HG03135 (cell line): ENCODE measurements around the gene PLEKHD1.

Experiments
- ATAC-seq: cut with Tn5 transposase; IDR thresholded peaks from one replicate; pipeline ENCODE4 v1.9.1; 2021; ENCODE audit warnings: mild to moderate bottlenecking, moderate library complexity; ENCODE audit not compliant: unreplicated experiment

Gene PLEKHD1

DNA sequence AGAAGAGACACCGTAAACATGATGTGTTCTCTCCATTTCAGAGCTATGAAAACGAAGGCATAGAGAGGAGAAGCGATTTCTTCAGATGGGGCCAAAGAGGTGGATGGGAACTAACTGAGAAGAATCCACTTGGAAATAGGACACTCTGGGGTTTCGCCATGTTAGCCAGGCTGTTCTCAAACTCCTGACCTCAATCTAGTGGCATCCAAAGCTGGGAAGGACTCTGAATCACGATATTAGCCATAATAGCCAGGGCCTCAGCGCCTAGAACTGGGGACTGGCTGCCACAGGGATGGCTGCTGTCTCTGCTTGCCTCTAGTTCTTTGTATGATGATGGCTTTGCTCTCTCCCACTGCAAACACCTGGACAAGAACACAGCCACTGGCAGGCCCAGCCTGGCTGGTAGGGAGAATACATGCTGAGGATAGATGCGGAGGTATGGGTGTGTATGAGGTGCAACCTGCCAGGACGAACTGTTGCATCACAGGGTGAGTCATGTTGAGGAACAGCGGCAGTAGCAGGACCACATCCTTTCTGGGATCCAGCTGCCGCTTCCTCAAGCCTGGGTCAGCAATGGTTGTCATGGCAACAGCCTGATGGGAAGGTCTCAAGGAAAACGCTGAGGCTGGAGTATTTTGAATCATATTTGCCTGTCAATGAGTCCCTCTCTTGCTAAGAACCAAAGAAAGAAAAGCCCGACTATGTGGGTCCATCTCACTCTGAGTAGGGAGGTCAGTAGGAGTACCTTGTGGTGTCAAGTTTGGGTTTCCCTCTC is 59.0 kb downstream of the PLEKHD1 start:
- no peak for ATAC-seq

DNA sequence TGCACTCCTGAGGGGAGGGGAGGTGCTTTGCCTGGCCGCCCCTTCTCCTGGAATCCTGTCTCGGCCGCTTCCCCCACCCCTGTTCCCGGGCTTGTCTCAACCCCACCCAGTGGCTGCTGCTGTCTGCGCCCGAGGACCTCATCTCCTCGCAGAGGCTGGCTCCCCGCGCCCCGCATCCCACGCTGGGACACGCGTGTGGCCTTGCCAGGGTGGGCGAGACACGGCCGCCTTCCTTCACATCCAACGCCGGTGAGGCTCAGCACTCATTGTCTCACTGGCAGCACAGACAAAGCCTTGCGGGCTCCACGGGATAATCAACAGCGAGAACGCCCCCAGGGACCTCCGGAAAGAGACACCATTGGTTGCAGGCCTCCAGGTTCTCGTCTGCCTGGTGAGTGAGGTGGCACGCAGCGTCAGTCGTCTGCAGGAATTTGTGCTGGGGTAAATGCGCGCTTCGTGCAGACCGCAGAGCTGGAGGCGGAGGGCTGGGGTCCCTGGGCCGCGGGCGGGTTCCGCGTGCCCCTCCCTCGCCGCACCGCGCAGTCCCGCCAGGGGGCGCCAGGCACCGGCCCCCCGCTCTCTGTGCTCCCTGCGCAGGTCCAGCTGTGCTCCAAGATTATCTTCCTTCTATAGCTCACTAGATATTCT is 63.3 kb downstream of the PLEKHD1 start:
- ATAC-seq: no peak

DNA sequence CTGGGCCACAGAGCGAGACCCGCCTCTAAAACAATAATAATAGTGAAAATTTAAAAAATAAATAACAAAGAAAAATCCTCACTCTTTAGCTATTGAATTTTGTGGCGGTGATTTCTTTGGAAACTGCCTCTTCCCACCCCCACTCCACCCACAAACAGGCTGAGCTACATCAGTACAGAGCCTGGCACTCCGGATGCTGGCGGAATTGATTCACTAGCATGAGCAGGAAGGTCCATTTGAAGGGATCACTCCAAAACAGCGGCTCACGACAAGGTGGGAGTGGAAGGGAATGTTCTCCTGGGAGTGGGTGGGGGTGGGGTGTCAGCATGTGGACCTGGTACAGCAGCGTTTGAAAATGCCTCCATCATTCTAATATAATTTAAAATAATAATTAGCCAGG is 64.0 kb downstream of the PLEKHD1 start:
- no peak for ATAC-seq

DNA sequence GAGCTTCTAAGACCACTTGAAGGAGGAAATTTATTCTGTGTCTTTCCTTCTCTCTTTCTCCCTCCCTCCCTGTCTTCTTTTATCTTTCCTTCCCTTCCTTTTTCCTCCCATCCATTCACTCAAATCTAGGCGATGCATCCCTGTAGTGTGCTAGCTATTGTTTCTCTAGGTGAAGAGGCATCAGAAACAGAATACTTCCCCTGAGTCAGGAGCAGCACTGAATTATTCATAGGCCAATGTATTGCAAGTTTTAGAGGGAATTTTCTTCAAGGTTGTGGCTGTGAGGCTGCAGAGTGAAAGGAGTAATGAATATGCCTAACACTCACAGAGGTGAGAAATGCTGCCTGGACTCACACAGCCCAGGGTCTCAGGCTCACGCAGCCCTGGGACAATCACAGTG is 67.0 kb downstream of the PLEKHD1 start:
- ATAC-seq: no peak

DNA sequence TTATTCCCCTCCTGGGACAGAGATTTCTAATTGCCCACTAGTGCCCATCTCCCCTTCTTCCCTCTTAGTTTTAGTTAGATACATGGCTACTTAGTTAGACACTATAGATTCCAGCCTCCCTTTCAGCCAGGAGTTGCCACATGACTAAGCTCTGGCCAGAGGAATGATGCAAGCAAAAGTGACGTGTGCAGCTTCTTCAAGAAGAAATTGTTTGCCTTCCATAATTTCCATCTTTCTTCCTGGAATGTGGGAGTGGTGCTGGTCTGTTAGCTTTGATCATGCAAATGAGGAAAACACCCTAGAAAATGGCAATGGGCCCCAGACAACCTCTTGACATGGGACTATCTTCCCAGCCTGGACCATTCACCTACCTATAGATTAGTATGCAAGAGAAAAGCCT is 68.7 kb downstream of the PLEKHD1 start:
- ATAC-seq: no peak

DNA sequence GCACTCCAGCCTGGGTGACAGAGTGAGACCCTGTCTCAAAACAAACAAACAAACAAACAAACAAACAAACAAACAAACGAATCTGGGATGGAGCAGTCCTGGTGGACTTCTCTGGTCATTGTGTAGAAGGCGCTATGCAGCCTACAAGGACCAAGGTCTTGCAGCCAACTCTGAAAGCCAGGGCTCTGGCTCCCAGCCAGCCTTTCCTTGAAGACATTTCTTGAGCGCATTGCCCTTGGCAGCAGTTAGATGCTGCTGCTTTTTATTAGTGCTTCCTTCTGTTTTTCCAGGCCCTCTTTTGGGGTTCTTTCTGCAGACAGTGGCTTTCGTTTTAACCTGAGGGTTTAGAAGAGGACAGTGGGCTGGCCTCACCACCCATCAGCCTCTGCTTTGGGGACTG is 70.0 kb downstream of the PLEKHD1 start:
- no peak for ATAC-seq

DNA sequence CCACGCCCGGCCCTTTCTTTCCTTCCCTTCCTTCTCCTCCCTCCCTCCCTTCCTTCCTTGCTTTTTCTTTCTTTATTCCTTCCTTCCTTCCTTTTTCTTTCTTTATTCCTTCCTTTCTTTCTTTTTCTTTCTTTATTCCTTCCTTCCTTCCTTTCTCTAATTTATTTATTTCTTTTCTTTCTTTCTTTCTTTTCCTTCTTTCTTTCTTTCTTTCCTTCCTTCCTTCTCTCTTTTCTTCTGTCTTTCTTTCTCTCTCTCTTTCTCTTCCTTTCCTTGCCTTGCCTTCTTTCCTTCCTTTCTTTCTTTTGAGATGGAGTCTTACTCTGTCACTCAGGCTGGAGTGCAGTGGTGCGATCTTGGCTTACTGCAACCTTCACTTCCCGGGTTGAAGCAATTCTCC is 74.2 kb downstream of the PLEKHD1 start:
- ATAC-seq: no peak

DNA sequence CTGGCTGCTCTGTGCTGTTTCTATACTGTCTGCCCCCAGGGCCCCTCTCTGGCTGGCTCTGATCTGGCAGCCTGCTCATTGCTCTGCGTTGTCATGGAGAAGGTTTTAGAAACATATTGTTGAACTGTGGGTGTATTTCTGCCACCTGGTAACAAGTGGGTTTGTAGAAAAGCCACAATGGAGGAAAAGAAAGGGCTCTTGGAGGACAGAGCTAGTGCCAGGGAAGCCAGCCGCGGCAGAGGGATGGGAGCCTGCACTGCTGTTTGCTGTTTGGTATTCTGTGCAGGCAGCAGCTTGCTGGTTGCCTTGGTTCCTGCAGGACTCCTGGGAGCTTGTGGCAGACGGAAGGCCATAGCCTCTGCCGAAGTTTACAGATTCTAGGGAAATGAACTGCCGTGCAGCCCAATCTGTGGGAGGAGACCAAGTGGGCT is 75.1 kb downstream of the PLEKHD1 start:
- ATAC-seq: no peak

DNA sequence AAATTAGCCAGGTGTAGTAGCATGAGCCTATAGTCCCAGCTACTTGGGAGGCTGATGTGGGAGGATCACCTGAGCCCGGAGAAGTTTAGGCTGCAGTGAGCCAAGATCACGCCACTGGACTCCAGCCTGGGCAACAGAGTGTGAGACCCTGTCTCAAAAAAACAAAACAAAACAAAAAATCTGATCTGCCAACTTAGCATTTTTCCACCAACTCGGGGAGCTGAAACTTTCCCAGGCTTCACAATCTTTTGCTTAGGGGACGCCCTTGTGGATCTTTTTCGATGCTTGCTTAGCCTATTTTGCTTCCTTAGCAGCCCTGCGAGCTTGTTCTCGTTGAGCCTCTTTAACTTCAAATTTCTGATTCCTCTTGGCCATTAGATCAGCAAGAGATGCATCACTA is 76.3 kb downstream of the PLEKHD1 start:
- no peak for ATAC-seq

DNA sequence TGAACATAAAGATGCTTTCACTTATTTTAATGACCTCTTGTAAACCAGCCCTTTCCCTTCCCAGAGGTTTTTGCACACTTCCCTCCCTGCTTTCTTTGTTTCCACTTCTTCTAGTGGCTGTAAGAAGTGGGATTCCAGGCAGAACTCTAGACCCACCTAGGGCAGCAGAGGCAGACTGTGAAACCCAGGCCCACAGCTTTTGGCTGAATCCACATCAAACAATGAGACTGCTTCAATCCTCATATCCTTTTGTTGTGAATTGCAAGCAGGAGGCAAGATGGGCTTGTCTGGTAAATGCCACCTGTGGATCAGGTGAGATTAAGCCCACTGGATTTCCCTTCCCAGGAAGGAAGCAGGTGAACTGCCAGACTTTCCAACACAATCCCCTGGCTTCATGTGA is 77.4 kb downstream of the PLEKHD1 start:
- ATAC-seq: no peak

DNA sequence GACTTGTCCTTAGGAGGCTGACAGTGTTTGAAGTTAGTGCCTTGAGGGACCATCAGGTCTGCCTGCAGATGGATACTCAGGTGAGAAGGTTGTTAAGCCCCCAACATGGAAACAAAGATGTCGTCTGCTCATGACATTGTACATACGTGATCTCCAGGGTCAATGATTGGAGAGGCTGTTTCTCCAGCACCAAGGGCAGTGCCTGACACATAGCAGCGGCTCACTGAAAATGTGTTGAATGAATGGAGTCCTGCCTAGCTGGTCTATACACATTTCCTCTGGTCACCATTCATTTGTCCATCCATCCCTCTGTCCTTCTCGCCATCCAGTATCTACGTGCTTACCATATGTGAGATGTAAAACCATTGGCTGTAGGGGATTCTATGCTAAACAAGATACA is 83.0 kb downstream of the PLEKHD1 start:
- ATAC-seq: no peak

DNA sequence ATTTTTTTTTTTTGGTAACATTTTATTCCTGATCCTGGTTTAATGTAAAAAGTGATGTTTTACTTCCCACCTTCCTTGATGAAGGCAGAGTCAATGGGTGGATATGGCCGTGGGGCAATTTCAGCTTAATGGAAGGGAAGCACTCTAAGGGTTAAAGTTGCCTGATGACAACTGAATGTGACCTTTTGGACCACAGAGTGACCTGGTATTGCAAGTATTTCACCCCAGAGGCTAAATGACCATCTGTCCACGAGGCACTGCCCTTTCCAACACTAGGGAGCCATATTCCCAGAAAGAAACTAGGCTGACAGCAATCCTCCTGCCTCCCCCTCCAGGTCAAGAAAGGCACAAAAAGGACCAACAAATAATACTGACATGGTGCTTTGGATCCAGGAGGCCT is 85.3 kb downstream of the PLEKHD1 start:
- ATAC-seq: no peak

DNA sequence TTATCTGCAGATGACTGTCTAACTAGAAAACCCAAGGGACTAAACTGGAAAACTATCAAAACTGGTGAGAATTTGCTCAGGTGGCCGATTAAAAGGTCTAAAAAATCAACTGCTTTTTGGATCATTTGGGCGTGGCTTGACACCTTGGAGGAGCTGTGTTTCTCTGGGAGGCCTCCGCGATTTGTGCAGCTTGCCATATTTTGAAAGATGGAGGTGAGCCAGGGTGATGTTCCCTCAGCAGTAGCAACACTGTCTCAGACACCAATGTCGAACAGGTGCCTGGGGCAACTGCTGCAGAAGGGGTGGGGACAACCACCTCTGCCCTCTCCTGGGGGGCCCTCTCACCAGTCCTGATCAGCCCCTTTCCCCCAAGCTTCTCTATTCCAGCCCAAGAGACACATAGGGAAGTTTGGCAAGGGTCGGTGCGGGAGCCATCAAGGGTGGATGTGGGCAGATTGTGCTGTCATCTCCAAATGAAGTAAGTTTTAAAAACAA is 86.4 kb downstream of the PLEKHD1 start:
- no peak for ATAC-seq

DNA sequence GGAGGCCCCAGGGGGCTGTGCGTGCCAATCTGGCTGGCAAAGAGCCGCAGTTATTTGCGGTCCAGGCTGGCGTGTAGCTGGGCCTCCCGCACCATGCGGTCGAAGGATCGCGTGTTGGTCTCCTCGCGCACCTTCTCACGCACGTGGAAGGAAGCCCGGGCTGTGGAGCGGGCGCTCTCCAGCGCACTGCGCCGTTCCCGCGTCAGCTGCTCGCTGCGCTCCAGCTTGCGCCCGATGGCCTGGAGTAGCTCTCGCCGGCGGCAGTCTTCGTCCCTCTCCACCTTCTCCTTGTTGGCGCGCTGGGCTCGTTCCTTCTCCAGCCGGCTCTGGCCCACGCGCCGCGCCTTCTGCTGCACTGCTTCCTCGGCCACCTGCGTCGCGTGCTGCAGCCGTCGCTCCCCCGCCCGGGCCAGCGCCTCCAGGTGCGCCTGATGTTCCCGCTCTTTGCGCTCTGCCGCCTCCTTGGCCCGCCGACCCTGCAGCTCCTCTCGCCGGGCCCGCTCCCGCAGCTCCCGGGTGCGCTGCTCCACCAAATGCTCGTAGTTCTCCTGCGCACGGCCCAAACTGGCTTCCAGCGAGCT is 87.0 kb downstream of the PLEKHD1 start:
- ATAC-seq: no peak

DNA sequence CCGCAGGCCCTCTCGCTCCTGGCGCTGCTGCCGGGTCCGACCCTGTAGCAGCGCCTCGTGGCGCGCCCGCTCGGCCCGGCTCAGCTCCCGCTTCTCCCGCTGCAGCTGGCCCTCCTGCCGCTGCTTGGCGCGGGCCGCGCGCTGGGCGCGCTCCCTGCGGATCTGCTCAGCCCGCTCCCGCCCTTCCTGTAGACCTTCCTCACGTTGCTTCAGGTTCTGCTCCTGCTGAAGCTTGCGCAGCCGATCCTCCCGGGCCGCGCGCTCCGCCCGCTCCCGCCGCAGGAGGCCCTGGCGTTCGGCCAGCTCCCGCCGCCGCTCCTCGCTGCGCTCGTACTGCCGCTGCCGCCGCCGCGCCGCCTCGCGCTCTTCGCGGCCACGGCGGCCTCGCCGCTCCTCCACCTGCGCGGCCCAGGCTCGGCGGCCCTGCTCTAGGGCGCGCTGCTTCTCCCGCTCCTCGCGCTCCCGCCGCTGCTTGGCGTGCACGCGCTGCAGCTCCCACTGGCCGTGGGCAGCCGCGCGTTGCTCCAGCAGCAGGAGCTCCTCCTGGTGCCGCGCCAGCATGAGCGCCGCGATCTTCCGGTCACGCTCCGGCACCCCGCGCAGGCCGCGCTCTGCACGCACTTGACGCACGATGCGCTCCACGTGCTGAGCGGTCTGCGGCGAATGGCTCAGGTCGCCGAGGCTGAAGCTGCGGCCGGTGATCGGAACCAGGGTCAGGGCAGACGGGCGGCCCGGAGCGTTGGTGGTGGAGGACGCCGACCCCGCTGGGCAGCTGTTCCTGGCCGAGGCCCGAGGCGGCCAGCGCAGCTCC is 87.7 kb downstream of the PLEKHD1 start:
- no peak for ATAC-seq

DNA sequence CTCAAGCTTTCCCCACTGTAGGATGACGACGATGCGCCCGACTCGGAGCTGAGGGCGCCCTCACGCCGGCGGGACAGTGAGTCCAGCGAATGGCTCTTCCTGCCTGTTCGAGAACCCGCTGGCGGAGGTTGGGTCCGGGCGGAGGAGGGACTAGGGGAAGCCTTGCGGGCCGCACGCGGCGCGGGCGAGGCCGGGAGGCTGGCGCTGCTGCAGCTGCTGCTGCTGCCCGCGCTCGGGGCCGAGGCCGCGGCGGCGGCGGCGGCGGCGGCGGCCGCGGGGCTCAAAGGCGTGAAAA is 88.3 kb downstream of the PLEKHD1 start:
- ATAC-seq: no peak

DNA sequence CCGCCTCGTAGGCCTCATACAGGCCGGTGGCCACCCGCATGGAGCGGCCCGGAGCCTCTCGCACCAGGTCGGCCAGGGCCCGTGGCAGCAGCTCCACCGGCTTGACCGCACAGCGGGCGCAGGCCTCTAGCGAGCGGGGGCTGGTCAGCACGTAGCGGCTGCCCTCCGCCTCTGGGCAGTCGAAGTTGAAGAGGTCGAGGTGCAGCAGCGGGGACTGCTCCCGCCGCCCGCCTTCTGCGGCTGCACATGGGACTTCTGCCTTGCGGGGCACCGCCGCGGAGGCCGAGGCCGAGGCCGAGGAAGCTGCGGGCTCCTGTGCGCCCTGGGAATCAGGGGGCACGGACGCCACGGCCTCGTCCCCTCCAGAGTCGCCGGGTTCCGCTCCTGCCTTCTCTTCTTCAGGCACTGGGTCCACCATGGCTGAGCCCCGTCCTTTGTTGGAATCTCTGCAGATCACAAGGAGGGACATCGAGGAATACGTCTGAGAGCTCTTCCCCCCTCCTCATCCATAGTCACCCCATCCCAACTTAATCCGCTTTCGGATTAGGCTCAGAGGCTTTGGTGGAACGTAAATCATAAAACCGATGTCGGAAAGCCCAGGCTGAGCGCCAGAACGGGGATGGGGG is 88.8 kb downstream of the PLEKHD1 start:
- ATAC-seq: no peak

DNA sequence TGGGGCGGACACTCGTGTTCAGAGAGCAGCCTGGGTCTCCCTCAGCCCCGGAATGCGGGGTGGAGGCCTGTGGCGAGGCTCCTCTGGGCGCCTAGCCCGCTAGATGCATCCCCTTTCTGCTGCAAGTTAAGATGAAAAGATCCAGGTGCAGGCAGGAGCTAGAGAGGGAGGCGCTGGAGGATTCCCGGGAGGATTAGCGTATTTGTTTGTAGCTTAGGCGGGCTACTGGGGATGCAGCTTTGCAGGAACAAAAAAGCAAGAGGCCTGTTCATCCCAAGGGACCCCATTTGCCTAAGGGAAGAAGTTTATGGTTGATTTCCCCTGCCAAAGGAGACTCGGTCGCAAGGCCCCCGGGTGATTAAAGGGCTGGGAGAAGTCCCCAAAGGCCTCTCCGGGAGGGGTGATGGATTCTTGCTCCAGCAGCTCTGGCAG is 89.3 kb downstream of the PLEKHD1 start:
- no peak for ATAC-seq

DNA sequence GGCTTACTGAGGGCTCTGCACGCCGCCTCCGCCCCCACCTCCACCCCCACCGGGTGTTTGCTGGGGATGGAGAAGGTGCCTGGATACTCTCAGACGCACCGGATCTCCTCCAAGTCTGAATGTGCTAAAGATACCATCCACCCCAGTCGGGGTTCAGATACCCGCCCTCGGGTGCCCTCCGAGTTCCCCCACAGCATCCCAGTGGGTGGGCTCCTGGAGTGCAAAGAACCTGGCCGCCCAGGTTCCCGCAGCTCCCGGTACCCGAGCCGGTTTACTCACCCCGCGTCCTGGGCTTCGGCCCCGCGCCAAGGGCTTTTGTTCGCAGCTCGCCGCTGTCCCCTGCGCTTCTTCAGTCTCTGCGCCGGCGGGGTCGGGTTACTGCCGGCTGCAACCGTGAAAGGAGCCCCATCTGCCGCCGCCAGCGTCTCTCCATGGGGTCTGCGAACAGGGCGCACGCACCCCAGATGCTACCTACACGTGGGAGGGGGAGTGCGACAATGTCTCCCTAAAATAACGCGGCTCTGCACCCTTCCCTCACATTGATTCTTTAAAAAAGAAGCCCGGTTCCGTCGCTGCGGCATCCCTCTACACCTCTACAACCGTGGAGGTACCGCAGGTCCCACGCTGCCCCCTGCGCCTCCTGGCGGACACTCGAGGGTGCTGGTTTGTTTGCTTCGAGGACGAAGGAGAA is 89.9 kb downstream of the PLEKHD1 start, which contains the start of gene CCDC177:
Gene CCDC177 (minus strand): TSS at position 609 of the 691 bp plus-strand sequence. CDS start 1,249 bp downstream, outside the sequence.
- no peak for ATAC-seq

DNA sequence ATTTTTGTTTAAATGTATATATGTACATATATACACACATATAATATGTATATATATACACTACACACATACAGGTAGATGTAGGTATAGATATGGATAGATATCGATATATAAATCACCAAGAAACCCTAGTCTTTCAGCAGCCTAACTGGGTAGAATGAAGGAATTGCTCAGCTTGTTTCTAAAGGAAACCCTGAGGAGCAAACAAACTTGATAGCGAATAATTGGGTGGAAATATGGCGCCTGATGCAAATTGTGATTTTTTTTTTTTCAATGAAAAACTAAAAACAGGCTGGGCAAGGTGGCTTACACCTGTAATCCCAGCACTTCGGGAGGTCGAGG is 90.4 kb downstream of the PLEKHD1 start:
- no peak for ATAC-seq
